Measurements from ENCODE around the gene RPN2. TPM values are rescaled to one million over a fixed set of nuclear protein-coding genes. Genes with fewer than 3 reads are reported as not detected.

The RPN2 gene
- total and polyA plus RNA-seq, 2 of the 13 experiments (the other 11 are each of a cell fraction or from before 2014, with no cell fraction given), result 587 to 1,818 TPM

DNA sequence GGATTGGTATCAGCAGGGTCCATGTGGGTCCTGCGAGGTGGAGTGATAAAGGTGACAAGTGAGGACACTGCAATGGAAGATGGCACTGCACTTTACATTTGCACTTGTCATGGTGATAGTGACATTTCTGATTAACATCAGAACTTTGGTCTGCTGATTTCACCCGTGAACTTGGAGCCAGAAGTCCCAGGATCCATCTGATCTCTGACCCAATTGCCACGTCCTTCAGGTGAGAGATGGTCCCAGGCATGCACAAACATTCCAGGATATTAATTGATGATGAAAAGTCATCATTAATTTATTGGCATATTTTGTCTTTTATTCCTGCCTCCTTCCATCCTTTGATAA lies 92.3 kb downstream of the RPN2 start (continued):
- TF ChIP-seq ZNF775 (CRISPR knock-in tag; IDR thresholded peaks at IDR 0.05; ENCODE audit: borderline replicate concordance), result no peak
- TF ChIP-seq, protein P1, sequence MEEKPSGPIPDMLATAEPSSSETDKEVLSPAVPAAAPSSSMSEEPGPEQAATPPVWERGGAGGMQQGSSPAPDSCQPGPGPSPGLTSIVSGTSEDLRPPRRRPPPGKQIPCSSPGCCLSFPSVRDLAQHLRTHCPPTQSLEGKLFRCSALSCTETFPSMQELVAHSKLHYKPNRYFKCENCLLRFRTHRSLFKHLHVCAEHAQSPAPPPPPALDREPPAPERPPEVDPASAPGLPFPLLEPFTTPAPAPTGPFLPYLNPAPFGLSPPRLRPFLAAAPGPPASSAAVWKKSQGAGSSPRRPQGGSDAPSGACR (CRISPR knock-in tag; IDR thresholded peaks at IDR 0.05), result no peak
- no peak for TF ChIP-seq ZNF558 (CRISPR knock-in tag; IDR thresholded peaks at IDR 0.05; ENCODE audit: borderline replicate concordance)
- TF ChIP-seq SP5 (CRISPR knock-in tag; IDR thresholded peaks at IDR 0.05; ENCODE audit: borderline replicate concordance, low read depth), result no peak
- no peak for TF ChIP-seq ZSCAN25 (CRISPR knock-in tag; IDR thresholded peaks at IDR 0.05)
- 0 out of 2 replicates have a peak, but pooled peaks have one; percentile 14 for TF ChIP-seq RXRB (CRISPR knock-in tag; IDR thresholded peaks at IDR 0.05; ENCODE audit: borderline replicate concordance)
- no peak for TF ChIP-seq CREM (IDR thresholded peaks at IDR 0.05)
- no peak for TF ChIP-seq CREM (CRISPR knock-in tag; IDR thresholded peaks at IDR 0.05)
- TF ChIP-seq CENPX (CRISPR knock-in tag; IDR thresholded peaks at IDR 0.05), result no peak
- no peak for TF ChIP-seq ATF3 (CRISPR knock-in tag; IDR thresholded peaks at IDR 0.05)
- TF ChIP-seq FOXM1 (CRISPR knock-in tag; IDR thresholded peaks at IDR 0.05), result no peak
- TF ChIP-seq ZNF616 (CRISPR knock-in tag; IDR thresholded peaks at IDR 0.05; ENCODE audit: low read depth), result no peak
- peak; percentile 60 for TF ChIP-seq SKI (IDR thresholded peaks at IDR 0.05; ENCODE audit: partially characterized antibody)
- TF ChIP-seq ZNF143 (CRISPR knock-in tag; IDR thresholded peaks at IDR 0.05), result no peak
- no peak for TF ChIP-seq XRCC5 (optimal IDR thresholded peaks at IDR 0.05; ENCODE audit: low read length)
- TF ChIP-seq ZNF337 (CRISPR knock-in tag; IDR thresholded peaks at IDR 0.05; ENCODE audit: borderline replicate concordance, low read depth), result no peak
- TF ChIP-seq NFE2L2 (IDR thresholded peaks at IDR 0.05; ENCODE audit: low read length), result peak; percentile 35; the same call in 1 of the 2 replicates
- TF ChIP-seq BCL6 (CRISPR knock-in tag; IDR thresholded peaks at IDR 0.05), result peak; percentile 20; the same call in 1 of the 2 replicates
- TF ChIP-seq ERF (CRISPR knock-in tag; IDR thresholded peaks at IDR 0.05), result 0 out of 2 replicates have a peak, but pooled peaks have one; percentile 21
- TF ChIP-seq RBAK (CRISPR knock-in tag; IDR thresholded peaks at IDR 0.05), result no peak
- no peak for TF ChIP-seq ZNF781 (CRISPR knock-in tag; IDR thresholded peaks at IDR 0.05; ENCODE audit: borderline replicate concordance, not compliant biosample characterization)
- no peak for TF ChIP-seq ZFP37 (CRISPR knock-in tag; IDR thresholded peaks at IDR 0.05; ENCODE audit: borderline replicate concordance)
- no peak for TF ChIP-seq ISL2 (CRISPR knock-in tag; IDR thresholded peaks at IDR 0.05)
- TF ChIP-seq NCOA2 (CRISPR knock-in tag; IDR thresholded peaks at IDR 0.05), result no peak
- TF ChIP-seq SMARCE1 (IDR thresholded peaks at IDR 0.05; ENCODE audit: borderline replicate concordance), result no peak
- no peak for TF ChIP-seq KDM5B (CRISPR knock-in tag; IDR thresholded peaks at IDR 0.05; ENCODE audit: borderline replicate concordance)
- no peak for TF ChIP-seq HINFP (CRISPR knock-in tag; IDR thresholded peaks at IDR 0.05; ENCODE audit: low read depth)
- TF ChIP-seq RARA (CRISPR knock-in tag; IDR thresholded peaks at IDR 0.05), result peak; percentile 71
- TF ChIP-seq, protein P2, sequence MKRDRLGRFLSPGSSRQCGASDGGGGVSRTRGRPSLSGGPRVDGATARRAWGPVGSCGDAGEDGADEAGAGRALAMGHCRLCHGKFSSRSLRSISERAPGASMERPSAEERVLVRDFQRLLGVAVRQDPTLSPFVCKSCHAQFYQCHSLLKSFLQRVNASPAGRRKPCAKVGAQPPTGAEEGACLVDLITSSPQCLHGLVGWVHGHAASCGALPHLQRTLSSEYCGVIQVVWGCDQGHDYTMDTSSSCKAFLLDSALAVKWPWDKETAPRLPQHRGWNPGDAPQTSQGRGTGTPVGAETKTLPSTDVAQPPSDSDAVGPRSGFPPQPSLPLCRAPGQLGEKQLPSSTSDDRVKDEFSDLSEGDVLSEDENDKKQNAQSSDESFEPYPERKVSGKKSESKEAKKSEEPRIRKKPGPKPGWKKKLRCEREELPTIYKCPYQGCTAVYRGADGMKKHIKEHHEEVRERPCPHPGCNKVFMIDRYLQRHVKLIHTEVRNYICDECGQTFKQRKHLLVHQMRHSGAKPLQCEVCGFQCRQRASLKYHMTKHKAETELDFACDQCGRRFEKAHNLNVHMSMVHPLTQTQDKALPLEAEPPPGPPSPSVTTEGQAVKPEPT (CRISPR knock-in tag; IDR thresholded peaks at IDR 0.05; ENCODE audit: low read depth), result no peak
- TF ChIP-seq SYNCRIP (IDR thresholded peaks at IDR 0.05; ENCODE audit: insufficient read depth, low read depth, low read length), result no peak
- peak; percentile 58; the same call in 1 of the 2 replicates for TF ChIP-seq PPARG (CRISPR knock-in tag; conservative IDR thresholded peaks at IDR 0.05)

Data from HepG2 (cell line).